Measurements from ENCODE around the gene RAB3IL1. TPM values are rescaled to one million over a fixed set of nuclear protein-coding genes. Genes with fewer than 3 reads are reported as not detected.
A peak's percentile ranks its signal among the peaks of the same experiment; 100 is the strongest.

The RAB3IL1 gene
- total RNA-seq, 2 donors from 2014 or later: 9.7 to 14.9 TPM

GRCh38 chr11:61895046-61895717, 22.2 kb downstream of the RAB3IL1 start:
- 84 to 93% methylated on average over 11 to 14 of the region's 17 CpGs for WGBS, 2 experiments (ENCODE audit: insufficient coverage in 1 of 2, insufficient read length in 1 of 2)
- no peaks in the 10 kb centered on the region for H3K9me3 Mint-ChIP-seq
- peaks cover 8% of the 10 kb centered on the region for H3K27me3 Mint-ChIP-seq (ENCODE audit: insufficient read depth)
- H3K4me1 Mint-ChIP-seq: no peaks in the 10 kb centered on the region
- H3K36me3 Mint-ChIP-seq (ENCODE audit: low read depth): no peaks in the 10 kb centered on the region
- no peak overlapping the region for H3K27ac Mint-ChIP-seq
- TF ChIP-seq, protein P1, sequence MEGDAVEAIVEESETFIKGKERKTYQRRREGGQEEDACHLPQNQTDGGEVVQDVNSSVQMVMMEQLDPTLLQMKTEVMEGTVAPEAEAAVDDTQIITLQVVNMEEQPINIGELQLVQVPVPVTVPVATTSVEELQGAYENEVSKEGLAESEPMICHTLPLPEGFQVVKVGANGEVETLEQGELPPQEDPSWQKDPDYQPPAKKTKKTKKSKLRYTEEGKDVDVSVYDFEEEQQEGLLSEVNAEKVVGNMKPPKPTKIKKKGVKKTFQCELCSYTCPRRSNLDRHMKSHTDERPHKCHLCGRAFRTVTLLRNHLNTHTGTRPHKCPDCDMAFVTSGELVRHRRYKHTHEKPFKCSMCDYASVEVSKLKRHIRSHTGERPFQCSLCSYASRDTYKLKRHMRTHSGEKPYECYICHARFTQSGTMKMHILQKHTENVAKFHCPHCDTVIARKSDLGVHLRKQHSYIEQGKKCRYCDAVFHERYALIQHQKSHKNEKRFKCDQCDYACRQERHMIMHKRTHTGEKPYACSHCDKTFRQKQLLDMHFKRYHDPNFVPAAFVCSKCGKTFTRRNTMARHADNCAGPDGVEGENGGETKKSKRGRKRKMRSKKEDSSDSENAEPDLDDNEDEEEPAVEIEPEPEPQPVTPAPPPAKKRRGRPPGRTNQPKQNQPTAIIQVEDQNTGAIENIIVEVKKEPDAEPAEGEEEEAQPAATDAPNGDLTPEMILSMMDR (conservative IDR thresholded peaks at IDR 0.05): no peak
- no peaks in the 10 kb centered on the region for H3K36me3 ChIP-seq (ENCODE audit: control insufficient read depth, insufficient read depth, low read length)
- no peak for DNase-seq
- H3K4me3 ChIP-seq (ENCODE audit: low read length): no peak overlapping the region
- H3K9me3 ChIP-seq (ENCODE audit: control insufficient read depth, low read length): no peaks in the 10 kb centered on the region
- no peak overlapping the region for H3K4me3 Mint-ChIP-seq
- H3K4me1 ChIP-seq (ENCODE audit: control insufficient read depth, insufficient read depth, low read length): no peaks in the 10 kb centered on the region
- H3K27ac ChIP-seq (ENCODE audit: low read depth, low read length): no peak overlapping the region
- H3K9ac ChIP-seq (ENCODE audit: extremely low read depth, low read length, poor library complexity, severe bottlenecking): no peak overlapping the region
- H3K27me3 ChIP-seq (ENCODE audit: control insufficient read depth, insufficient read depth, low read length, poor library complexity, severe bottlenecking): peaks cover 17% of the 10 kb centered on the region

GRCh38 chr11:61893981-61894380, 23.4 kb downstream of the RAB3IL1 start:
- Mint-ChIP-seq H3K36me3 (ENCODE audit: low read depth) (no peaks in the 10 kb centered on the region), H3K4me3 (no peak overlapping the region), H3K4me1 (no peaks in the 10 kb centered on the region), H3K27ac (no peak overlapping the region), H3K9me3 (no peaks in the 10 kb centered on the region), H3K27me3 (ENCODE audit: insufficient read depth) (peaks cover 8% of the 10 kb centered on the region)
- Histone ChIP-seq H3K27ac (ENCODE audit: low read depth, low read length) (no peak overlapping the region), H3K36me3 (ENCODE audit: control insufficient read depth, insufficient read depth, low read length) (no peaks in the 10 kb centered on the region), H3K4me1 (ENCODE audit: control insufficient read depth, insufficient read depth, low read length) (no peaks in the 10 kb centered on the region), H3K4me3 (ENCODE audit: low read length) (no peak overlapping the region), H3K27me3 (ENCODE audit: control insufficient read depth, insufficient read depth, low read length, poor library complexity, severe bottlenecking) (peaks cover 21% of the 10 kb centered on the region), H3K9me3 (ENCODE audit: control insufficient read depth, low read length) (no peaks in the 10 kb centered on the region), H3K9ac (ENCODE audit: extremely low read depth, low read length, poor library complexity, severe bottlenecking) (no peak overlapping the region)
- whole genome bisulfite sequencing, 2 experiments (ENCODE audit: insufficient coverage in 1 of 2, insufficient read length in 1 of 2): 87 to 92% methylated on average over 5 of the region's 5 CpGs
- no peak for DNase-seq
- TF ChIP-seq, protein P1 (conservative IDR thresholded peaks at IDR 0.05): no peak

GRCh38 chr11:61892085-61892370, 25.3 kb downstream of the RAB3IL1 start:
- peak overlapping the region; percentile 63 for H3K4me3 Mint-ChIP-seq
- H3K36me3 Mint-ChIP-seq (ENCODE audit: low read depth): peaks cover 6% of the 10 kb centered on the region
- H3K4me1 ChIP-seq (ENCODE audit: control insufficient read depth, insufficient read depth, low read length): no peaks in the 10 kb centered on the region
- H3K4me3 ChIP-seq (ENCODE audit: low read length): peak overlapping the region; percentile 64
- TF ChIP-seq, protein P1 (conservative IDR thresholded peaks at IDR 0.05): no peak
- WGBS, 2 experiments (ENCODE audit: insufficient coverage in 1 of 2, insufficient read length in 1 of 2): 48% methylated on average over 5 to 12 of the region's 12 CpGs
- H3K27ac ChIP-seq (ENCODE audit: low read depth, low read length): no peak overlapping the region
- no peak overlapping the region for H3K9ac ChIP-seq (ENCODE audit: extremely low read depth, low read length, poor library complexity, severe bottlenecking)
- H3K9me3 Mint-ChIP-seq: peaks cover 4% of the 10 kb centered on the region
- H3K4me1 Mint-ChIP-seq: no peaks in the 10 kb centered on the region
- H3K9me3 ChIP-seq (ENCODE audit: control insufficient read depth, low read length): no peaks in the 10 kb centered on the region
- no peak for DNase-seq
- H3K27ac Mint-ChIP-seq: no peak overlapping the region
- H3K27me3 Mint-ChIP-seq (ENCODE audit: insufficient read depth): peaks cover 8% of the 10 kb centered on the region
- no peaks in the 10 kb centered on the region for H3K36me3 ChIP-seq (ENCODE audit: control insufficient read depth, insufficient read depth, low read length)
- H3K27me3 ChIP-seq (ENCODE audit: control insufficient read depth, insufficient read depth, low read length, poor library complexity, severe bottlenecking): peaks cover 21% of the 10 kb centered on the region

Data from endodermal cell (in vitro differentiated cells).